HepG2 (cell line): Measurements from ENCODE around the gene ZDHHC13. TPM values are rescaled to one million over a fixed set of nuclear protein-coding genes. Genes with fewer than 3 reads are reported as not detected.

ENCODE experiments used
- ATAC-seq: fragments of 200-7000 bp; cut with Tn5 transposase; 3 replicates; pipeline ENCODE4 v1.9.1; 2020; ENCODE audit warnings: mild to moderate bottlenecking, moderate library complexity
- BruUV-seq: library from RNA; stranded (reverse); fragments of 400-500 nt; replicated peaks from 2 replicates; lab custom pipeline; 2021; lab: Mats Ljungman, UMichigan
- CTCF ChIA-PET: fragments of 300-600 bp; formaldehyde crosslinking; extraction: SDS; loops from one replicate; lab custom pipeline; 2021; ENCODE audit warnings: low total read pairs, inconsistent platforms, low intra/inter-chr PET ratio; lab: Yijun Ruan, JAX
- POLR2A ChIA-PET: fragments of 350-600 bp; sonication (Branson Sonifier 250); formaldehyde crosslinking; loops from one replicate; lab custom pipeline; 2020; ENCODE audit warnings: antibody characterized with exemption, inconsistent platforms; lab: Yijun Ruan, JAX
- DNase-seq: peaks from one replicate; pipeline ENCODE4 v3.0.0-alpha.2; 2015; ENCODE audit warnings: low spot score
- FAIRE-seq: peaks from 3 replicates; lab custom pipeline; 2011; peaks lifted over from hg19 to GRCh38; lab: Jason Lieb, UNC
- H2AFZ ChIP-seq: one replicate; pipeline ENCODE4 v1.6.1; 2011; ENCODE audit warnings: low read length, inconsistent platforms
- H3K27ac ChIP-seq: fragments of 300-600 bp; 3 replicates; pipeline ENCODE4 v1.8.0; 2011; ENCODE audit warnings: mixed run types, mild to moderate bottlenecking, mixed read lengths, low read length, inconsistent platforms; ENCODE audit not compliant: insufficient read depth; ENCODE audit errors: extremely low read length
- H3K27me3 ChIP-seq, 2 experiments: fragments of 200-600 bp in 1 of 2; 2 replicates in 1 of 2; 3 replicates in 1 of 2; pipeline versions ENCODE4 v1.6.0 to v1.8.0; 2011; ENCODE audit warnings: low read length in 2 of 2, mild to moderate bottlenecking in 2 of 2, moderate library complexity in 2 of 2, inconsistent platforms in 1 of 2; ENCODE audit not compliant: insufficient read depth in 2 of 2, control insufficient read depth in 1 of 2
- H3K36me3 ChIP-seq, 2 experiments: fragments of 200-600 bp in 1 of 2; replicated peaks in 1 of 2; 2 replicates in 1 of 2; 3 replicates in 1 of 2; pipeline versions ENCODE4 v1.5.1 to v1.8.0; 2011; ENCODE audit warnings: low read length in 2 of 2, inconsistent platforms in 1 of 2; ENCODE audit not compliant: insufficient read depth in 2 of 2, control insufficient read depth in 1 of 2
- H3K4me1 ChIP-seq: 2 replicates; pipeline ENCODE4 v1.5.1; 2012; ENCODE audit warnings: low read length, inconsistent platforms; ENCODE audit not compliant: insufficient read depth
- H3K4me2 ChIP-seq: 2 replicates; pipeline ENCODE4 v1.6.0; 2011; ENCODE audit warnings: low read depth, low read length, inconsistent platforms
- H3K4me3 ChIP-seq, 3 experiments: fragments of 200-600 bp in 1 of 3; sonication (generic), shearing (Covaris generic) in 1 of 3; replicated peaks in 1 of 3; 2 replicates each; pipeline ENCODE4 v1.5.1; 2011 to 2016; ENCODE audit warnings: low read length in 3 of 3, inconsistent platforms in 2 of 3, low read depth in 2 of 3, mild to moderate bottlenecking in 2 of 3, control low read depth in 1 of 3, mixed read lengths in 1 of 3; ENCODE audit not compliant: insufficient read depth in 1 of 3
- H3K79me2 ChIP-seq: one replicate; pipeline ENCODE4 v1.6.1; 2011; ENCODE audit warnings: low read length, inconsistent platforms; ENCODE audit not compliant: insufficient read depth
- H3K9ac ChIP-seq: 2 replicates; pipeline ENCODE4 v1.6.0; 2011; ENCODE audit warnings: mild to moderate bottlenecking, low read depth, low read length, inconsistent platforms; ENCODE audit not compliant: insufficient read depth
- H3K9me3 ChIP-seq: 2 replicates; pipeline ENCODE4 v1.5.1; 2012; ENCODE audit warnings: mild to moderate bottlenecking, low read length
- H4K20me1 ChIP-seq: 2 replicates; pipeline ENCODE4 v1.6.0; 2011; ENCODE audit warnings: inconsistent platforms, mild to moderate bottlenecking, low read length, moderate library complexity; ENCODE audit not compliant: insufficient read depth
- KDM4B ChIP-seq: sonication (generic); formaldehyde crosslinking; IDR thresholded peaks from 2 replicates; pipeline ENCODE4 v1.4.0; 2020; ENCODE audit warnings: missing genetic modification reagents
- PPARG ChIP-seq: conservative IDR thresholded peaks from 2 replicates; pipeline ENCODE4 v1.6.1; 2016; ENCODE audit warnings: missing biosample characterization, missing genetic modification reagents
- SAFB2 ChIP-seq: sonication (generic); formaldehyde crosslinking; IDR thresholded peaks from 2 replicates; pipeline ENCODE4 v1.5.1; 2020; ENCODE audit warnings: missing genetic modification reagents, low read depth, mild to moderate bottlenecking, borderline replicate concordance
- ZFP37 ChIP-seq: sonication (generic); formaldehyde crosslinking; IDR thresholded peaks from 2 replicates; pipeline ENCODE4 v1.4.0; 2020; ENCODE audit warnings: missing genetic modification reagents, borderline replicate concordance
- ZKSCAN8 ChIP-seq: IDR thresholded peaks from 2 replicates; pipeline ENCODE4 v1.6.1; 2016; ENCODE audit warnings: borderline replicate concordance, missing genetic modification reagents, missing compliant biosample characterization
- ZNF296 ChIP-seq: sonication (generic); formaldehyde crosslinking; conservative IDR thresholded peaks from 2 replicates; pipeline ENCODE4 v1.5.0; 2020; ENCODE audit warnings: mild to moderate bottlenecking, missing genetic modification reagents
- ZNF451 ChIP-seq: sonication (generic); formaldehyde crosslinking; IDR thresholded peaks from 2 replicates; pipeline ENCODE4 v1.5.0; 2020; ENCODE audit warnings: mild to moderate bottlenecking, missing genetic modification reagents
- ZNF709 ChIP-seq: sonication (generic); formaldehyde crosslinking; IDR thresholded peaks from 2 replicates; pipeline ENCODE4 v1.5.0; 2020; ENCODE audit warnings: mild to moderate bottlenecking, missing genetic modification reagents
- WGBS: methylation state at CpG from one replicate; pipeline ENCODE4 v1.1.6; 2017; ENCODE audit warnings: low lambda C conversion rate; 5-methylcytosine and 5-hydroxymethylcytosine counted together
- in situ Hi-C: cut with HindIII; loops from 2 replicates; pipeline ENCODE4 v1.10.0; 2017; ENCODE audit warnings: low pct_unique_long_range_greater_than_20kb; ENCODE audit not compliant: extremely low pct_ligation_motif_present
- intact Hi-C: fragments of 100-400 bp; cut with micrococcal nuclease; formaldehyde crosslinking; loops from one replicate; pipeline ENCODE4 v1.10.0; 2022; ENCODE audit not compliant: unreplicated experiment
- polyA plus RNA-seq, 8 experiments: library from polyadenylated mRNA; depleted of rRNA in 3 of 8; stranded (reverse) in 7 of 8; unstranded in 1 of 8; fragments of >200 nt; fragmentation: Illumina TruSeq in 4 of 8; extraction: Trizol in 4 of 8; gene quantifications; 2 replicates each; pipeline versions ENCODE4 v1.2.1 to v1.2.3, GENCODE V29; 2011 to 2016; ENCODE audit warnings: low read depth in 4 of 8, missing spikeins in 1 of 8, mixed read lengths in 1 of 8; ENCODE audit not compliant: insufficient read depth in 1 of 8
- total RNA-seq, 5 experiments: library from RNA; depleted of rRNA; stranded (reverse); fragments of >200 nt; fragmentation: Illumina TruSeq; extraction: Trizol; gene quantifications; 2 replicates each; pipeline ENCODE4 v1.2.3, GENCODE V29; 2016; ENCODE audit warnings: low read depth in 1 of 5
- TF ChIP-seq, protein P1 (sequence below): sonication (generic); formaldehyde crosslinking; IDR thresholded peaks from 2 replicates; pipeline ENCODE4 v1.4.0; 2020; ENCODE audit warnings: missing genetic modification reagents

Gene ZDHHC13
- total and polyA plus RNA-seq, 2 of the 13 experiments (the other 11 are each of a cell fraction or from before 2014, with no cell fraction given), result 10.9 to 11.8 TPM

- Histone ChIP-seq H3K4me2 (no peak overlapping the region), H3K9me3 (no peaks in the 10 kb centered on the region), H3K27ac (no peak overlapping the region), H3K4me1 (no peaks in the 10 kb centered on the region), H4K20me1 (no peaks in the 10 kb centered on the region), H3K9ac (no peak overlapping the region), H3K27me3 (no peaks in the 10 kb centered on the region), H3K79me2 (no peaks in the 10 kb centered on the region), H3K36me3 (peaks cover 3 to 4% of the 10 kb centered on the region in 2 experiments; a peak in 3 of 5 replicates), H3K4me3 (no peak overlapping the region), H2AFZ (no peak overlapping the region)
- in situ Hi-C loops, result no loop called here
- intact Hi-C loops, result no loop called here
- DNase-seq (no peak), ATAC-seq (no peak), FAIRE-seq (no peak)
- CTCF ChIA-PET, result no interaction called here
- POLR2A ChIA-PET, result no interaction called here
- WGBS, result 91% methylated on average over 2 of the region's 2 CpGs
- TF ChIP-seq ZKSCAN8 (CRISPR knock-in tag) (no peak), ZNF296 (CRISPR knock-in tag) (no peak), ZFP37 (CRISPR knock-in tag) (no peak), SAFB2 (no peak), PPARG (CRISPR knock-in tag) (no peak), KDM4B (no peak), ZNF709 (CRISPR knock-in tag) (no peak), ZNF451 (CRISPR knock-in tag) (no peak)
- TF ChIP-seq, protein P1, sequence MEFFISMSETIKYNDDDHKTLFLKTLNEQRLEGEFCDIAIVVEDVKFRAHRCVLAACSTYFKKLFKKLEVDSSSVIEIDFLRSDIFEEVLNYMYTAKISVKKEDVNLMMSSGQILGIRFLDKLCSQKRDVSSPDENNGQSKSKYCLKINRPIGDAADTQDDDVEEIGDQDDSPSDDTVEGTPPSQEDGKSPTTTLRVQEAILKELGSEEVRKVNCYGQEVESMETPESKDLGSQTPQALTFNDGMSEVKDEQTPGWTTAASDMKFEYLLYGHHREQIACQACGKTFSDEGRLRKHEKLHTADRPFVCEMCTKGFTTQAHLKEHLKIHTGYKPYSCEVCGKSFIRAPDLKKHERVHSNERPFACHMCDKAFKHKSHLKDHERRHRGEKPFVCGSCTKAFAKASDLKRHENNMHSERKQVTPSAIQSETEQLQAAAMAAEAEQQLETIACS (CRISPR knock-in tag), result no peak
- BruUV-seq, result no TSS peak
Observed at GRCh38 chr11:19176629-19177186, 59.7 kb downstream of the ZDHHC13 start.
